Thoracic aorta (tissue), 2 donors: ENCODE results near the gene GNG3. TPM values are rescaled to one million over a fixed set of nuclear protein-coding genes. Genes with fewer than 3 reads are reported as not detected.
A peak's percentile ranks its signal among the peaks of the same experiment; 100 is the strongest.

Source experiments
- ATAC-seq: fragments of 150-250 bp; one replicate; pipeline ENCODE4 v1.8.0; 2017; ENCODE audit warnings: low read depth; ENCODE audit not compliant: insufficient number of reproducible peaks, low FRiP score
- DNase-seq: peaks from one replicate; pipeline ENCODE4 v3.0.0-alpha.2; 2020; ENCODE audit warnings: low spot score
- H3K27ac ChIP-seq, 2 donors: fragments of 200-600 bp; sonication (generic); 1 replicate in 1 of 2; 2 replicates in 1 of 2; pipeline ENCODE4 v1.5.1; 2016; ENCODE audit warnings: mild to moderate bottlenecking in 2 of 2, moderate library complexity in 2 of 2
- H3K27me3 ChIP-seq: fragments of 200-600 bp; sonication (generic); replicated peaks from 2 replicates; pipeline ENCODE4 v1.6.0; 2016; ENCODE audit warnings: mild to moderate bottlenecking; ENCODE audit not compliant: insufficient read depth
- H3K36me3 ChIP-seq: fragments of 200-600 bp; sonication (generic); one replicate; pipeline ENCODE4 v1.5.1; 2016
- H3K4me1 ChIP-seq, 2 donors: fragments of 200-600 bp; sonication (generic); 1 replicate in 1 of 2; 2 replicates in 1 of 2; pipeline versions ENCODE4 v1.5.1 to v1.6.0; 2016; ENCODE audit warnings: low read depth in 2 of 2, mild to moderate bottlenecking in 1 of 2; ENCODE audit not compliant: control insufficient read depth in 1 of 2
- H3K4me3 ChIP-seq: fragments of 200-600 bp; sonication (generic); 2 replicates; pipeline ENCODE4 v1.5.1; 2016; ENCODE audit warnings: mild to moderate bottlenecking
- H3K9me3 ChIP-seq: fragments of 200-600 bp; sonication (generic); 2 replicates; pipeline ENCODE4 v1.5.1; 2016
- CTCF ChIP-seq: fragments of 200-600 bp; sonication (generic); IDR thresholded peaks from one replicate; pipeline ENCODE4 v1.5.1; 2019; ENCODE audit warnings: antibody characterized with exemption
- total RNA-seq, 2 donors: library from RNA; depleted of rRNA; stranded (reverse); fragments of >200 nt; gene quantifications; one replicate each; pipeline versions ENCODE4 v1.1.0 to v1.2.3, GENCODE V29; 2016

The GNG3 gene
- total RNA-seq, 2 donors from 2014 or later, result not detected

GRCh38 chr11:62725646-62726045 lies 18.2 kb downstream of the GNG3 start:
- peak overlapping the region; percentile 16 to 95 for H3K27ac ChIP-seq
- H3K4me1 ChIP-seq, result peaks cover 22 to 40% of the 10 kb centered on the region in 2 donors
- H3K36me3 ChIP-seq, result peaks cover 36% of the 10 kb centered on the region
- no peaks in the 10 kb centered on the region for H3K9me3 ChIP-seq
- peak overlapping the region; percentile 97 for H3K4me3 ChIP-seq
- no peak for DNase-seq
- no peak for ATAC-seq
- TF ChIP-seq CTCF, result no peak
- H3K27me3 ChIP-seq, result no peaks in the 10 kb centered on the region

- TF ChIP-seq CTCF, result no peak
- Histone ChIP-seq H3K4me1 (peaks cover 29 to 47% of the 10 kb centered on the region in 2 donors), H3K36me3 (peaks cover 32% of the 10 kb centered on the region), H3K9me3 (no peaks in the 10 kb centered on the region), H3K27ac (peak overlapping the region; percentile 94 to 95), H3K27me3 (no peaks in the 10 kb centered on the region), H3K4me3 (peak overlapping the region; percentile 97)
- DNase-seq (no peak), ATAC-seq (no peak)
Measured at GRCh38 chr11:62726156-62726914, 18.9 kb downstream of the GNG3 start.

GRCh38 chr11:62726915-62727164 lies 19.4 kb downstream of the GNG3 start:
- no peaks in the 10 kb centered on the region for H3K9me3 ChIP-seq
- TF ChIP-seq CTCF, result no peak
- DNase-seq (no peak), ATAC-seq (no peak)
- peak overlapping the region; percentile 94 to 95 for H3K27ac ChIP-seq
- H3K27me3 ChIP-seq, result no peaks in the 10 kb centered on the region
- H3K4me1 ChIP-seq, result peaks cover 29 to 52% of the 10 kb centered on the region in 2 donors
- H3K4me3 ChIP-seq, result peak overlapping the region; percentile 97
- peaks cover 27% of the 10 kb centered on the region for H3K36me3 ChIP-seq

- Histone ChIP-seq H3K36me3 (peaks cover 26% of the 10 kb centered on the region), H3K4me1 (peaks cover 29 to 53% of the 10 kb centered on the region in 2 donors), H3K4me3 (peak within 1 kb of the TSS; percentile 97), H3K27ac (peak within 1 kb of the TSS; percentile 94 to 95), H3K9me3 (no peaks in the 10 kb centered on the region), H3K27me3 (no peaks in the 10 kb centered on the region)
- no peak for TF ChIP-seq CTCF
- peak; percentile 90 for ATAC-seq
- peak; percentile 90 for DNase-seq
Measured at GRCh38 chr11:62727165-62727871, 19.8 kb downstream of the GNG3 start, which contains the start of gene HNRNPUL2. TSS of gene HNRNPUL2 (minus strand) at chr11:62727457. CDS start at chr11:62727156, 301 bp downstream.

GRCh38 chr11:62727872-62728170 lies 20.3 kb downstream of the GNG3 start:
- H3K9me3 ChIP-seq, result no peaks in the 10 kb centered on the region
- no peaks in the 10 kb centered on the region for H3K27me3 ChIP-seq
- H3K36me3 ChIP-seq, result peaks cover 22% of the 10 kb centered on the region
- no peak for TF ChIP-seq CTCF
- peaks cover 29 to 53% of the 10 kb centered on the region in 2 donors for H3K4me1 ChIP-seq
- DNase-seq, result peak; percentile 78
- peak overlapping the region; percentile 94 to 95 for H3K27ac ChIP-seq
- H3K4me3 ChIP-seq, result peak overlapping the region; percentile 97
- ATAC-seq, result peak; percentile 91
